ENCODE data around the gene CHST9. TPM values are rescaled to one million over a fixed set of nuclear protein-coding genes. Genes with fewer than 3 reads are reported as not detected.

The CHST9 gene
- total RNA-seq, 1 experiment from 2014 or later, result 3.5 TPM

- H3K9me3 Mint-ChIP-seq, result peaks cover 28 to 33% of the 10 kb centered on the region in 2 experiments
- H2BK120ac ChIP-seq (ENCODE audit: low read depth, low read length, poor library complexity, severe bottlenecking), result no peak overlapping the region
Measured at GRCh38 chr18:26902291-26902690, 282.8 kb downstream of the CHST9 start.

More at GRCh38 chr18:26902291-26902690, 282.8 kb downstream of the CHST9 start:
- Mint-ChIP-seq H3K36me3 (ENCODE audit: insufficient read depth in 1 of 3, low read depth in 3 of 3) (peaks cover 11 to 20% (median 17%) of the 10 kb centered on the region in 3 experiments), H3K4me3 (no peak overlapping the region), H3K27ac (no peak overlapping the region), H3K4me1 (no peaks in the 10 kb centered on the region), H3K27me3 (ENCODE audit: low read depth) (peaks cover 2% of the 10 kb centered on the region; the same call in 1 of the 2 replicates)
- Histone ChIP-seq H3K4me1 (ENCODE audit: insufficient read depth, low read length) (no peaks in the 10 kb centered on the region), H2BK15ac (ENCODE audit: low read depth, low read length) (no peak overlapping the region), H4K91ac (ENCODE audit: insufficient read length, low read depth, low read length) (no peak overlapping the region), H3K4ac (ENCODE audit: low read depth, low read length) (no peak overlapping the region), H2BK12ac (ENCODE audit: insufficient read length, low read depth, low read length) (no peak overlapping the region), H4K8ac (replicated peaks; ENCODE audit: insufficient read length, low read depth, low read length) (no peak overlapping the region), H3K9me3 (ENCODE audit: control insufficient read depth, low read depth, low read length) (no peaks in the 10 kb centered on the region), H3K79me1 (ENCODE audit: insufficient read depth, low read depth, low read length, poor library complexity, severe bottlenecking) (no peaks in the 10 kb centered on the region), H3K27ac (ENCODE audit: insufficient read length, low read depth, low read length) (no peak overlapping the region), H2BK20ac (ENCODE audit: low read depth, low read length, poor library complexity, severe bottlenecking) (no peak overlapping the region), H4K20me1 (ENCODE audit: control insufficient read depth, insufficient read depth, insufficient read length) (no peaks in the 10 kb centered on the region), H3K18ac (ENCODE audit: insufficient read length, low read depth, low read length) (no peak overlapping the region), H4K5ac (ENCODE audit: insufficient read length, low read depth, low read length) (no peak overlapping the region), H2BK5ac (ENCODE audit: insufficient read length, low read length) (no peak overlapping the region), H2AFZ (ENCODE audit: low read length) (no peak overlapping the region), H3K56ac (ENCODE audit: insufficient read length, low read depth, low read length) (no peak overlapping the region), H3K23me2 (ENCODE audit: insufficient read length, low read depth, low read length, poor library complexity, severe bottlenecking) (no peaks in the 10 kb centered on the region), H3K9ac (ENCODE audit: extremely low read depth, insufficient read length, low read length) (no peak overlapping the region), H2AK5ac (ENCODE audit: insufficient read length, low read length) (no peak overlapping the region), H3K23ac (ENCODE audit: insufficient read length, low read depth, low read length) (no peak overlapping the region), H3T11ph (ENCODE audit: low read length) (no peak overlapping the region), H3K27me3 (ENCODE audit: insufficient read depth, low read length) (no peaks in the 10 kb centered on the region), H3K14ac (ENCODE audit: insufficient read depth, low read length) (no peak overlapping the region), H3K4me2 (ENCODE audit: insufficient read depth, insufficient read length, low read length) (no peak overlapping the region), H3K79me2 (ENCODE audit: insufficient read depth, low read length) (no peaks in the 10 kb centered on the region)
- WGBS (ENCODE audit: extremely low coverage, insufficient read length, low lambda C conversion rate), result no CpG with 5 or more reads among the region's 5 CpGs
- DNase-seq, result no peak
- TF ChIP-seq, protein P1, sequence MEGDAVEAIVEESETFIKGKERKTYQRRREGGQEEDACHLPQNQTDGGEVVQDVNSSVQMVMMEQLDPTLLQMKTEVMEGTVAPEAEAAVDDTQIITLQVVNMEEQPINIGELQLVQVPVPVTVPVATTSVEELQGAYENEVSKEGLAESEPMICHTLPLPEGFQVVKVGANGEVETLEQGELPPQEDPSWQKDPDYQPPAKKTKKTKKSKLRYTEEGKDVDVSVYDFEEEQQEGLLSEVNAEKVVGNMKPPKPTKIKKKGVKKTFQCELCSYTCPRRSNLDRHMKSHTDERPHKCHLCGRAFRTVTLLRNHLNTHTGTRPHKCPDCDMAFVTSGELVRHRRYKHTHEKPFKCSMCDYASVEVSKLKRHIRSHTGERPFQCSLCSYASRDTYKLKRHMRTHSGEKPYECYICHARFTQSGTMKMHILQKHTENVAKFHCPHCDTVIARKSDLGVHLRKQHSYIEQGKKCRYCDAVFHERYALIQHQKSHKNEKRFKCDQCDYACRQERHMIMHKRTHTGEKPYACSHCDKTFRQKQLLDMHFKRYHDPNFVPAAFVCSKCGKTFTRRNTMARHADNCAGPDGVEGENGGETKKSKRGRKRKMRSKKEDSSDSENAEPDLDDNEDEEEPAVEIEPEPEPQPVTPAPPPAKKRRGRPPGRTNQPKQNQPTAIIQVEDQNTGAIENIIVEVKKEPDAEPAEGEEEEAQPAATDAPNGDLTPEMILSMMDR (conservative IDR thresholded peaks at IDR 0.05), result no peak

All from H9 (cell line).